Erythroblast (primary cell): Measurements from ENCODE around the gene CD300LB.

Experiments used
- GATA1 ChIP-seq: IDR thresholded peaks from 2 replicates; pipeline ENCODE4 v1.6.1; 2011; ENCODE audit warnings: low read depth, mild to moderate bottlenecking, control low read depth, low read length, moderate library complexity
- POLR2A ChIP-seq: IDR thresholded peaks from 2 replicates; pipeline ENCODE4 v1.6.1; 2011; ENCODE audit warnings: mild to moderate bottlenecking, low read length

GRCh38 chr17:74568106-74568873, 37.0 kb upstream of the CD300LB start:
- TF ChIP-seq POLR2A, result no peak
- TF ChIP-seq GATA1, result no peak
